Common myeloid progenitor, CD34-positive (primary cell): ENCODE data around the gene HELZ2.

Source experiments
- CTCF ChIA-PET: fragments of 350-600 bp; sonication (Branson Sonifier 250); formaldehyde crosslinking; loops from one replicate; lab custom pipeline; 2021; ENCODE audit warnings: antibody characterized with exemption; lab: Charles Lee
- POLR2A ChIA-PET: fragments of 350-600 bp; sonication (Branson Sonifier 250); formaldehyde crosslinking; loops from one replicate; lab custom pipeline; 2021; ENCODE audit warnings: antibody characterized with exemption; lab: Charles Lee
- DNase-seq, 3 donors: peaks; one replicate each; pipeline versions ENCODE4 v3.0.0 to v3.0.0-alpha.2; 2013
- H3K27ac ChIP-seq, 2 experiments: 1 replicate in 1 of 2; 2 replicates in 1 of 2; pipeline ENCODE4 v1.7.0; 2013; ENCODE audit warnings: inconsistent platforms in 2 of 2, low read length in 2 of 2, mild to moderate bottlenecking in 2 of 2, low read depth in 1 of 2, moderate library complexity in 1 of 2; ENCODE audit not compliant: severe bottlenecking in 2 of 2, insufficient read depth in 1 of 2, poor library complexity in 1 of 2
- H3K27me3 ChIP-seq, 5 experiments: replicated peaks in 2 of 5; 1 replicate in 3 of 5; 2 replicates in 2 of 5; pipeline versions ENCODE4 v1.6.1 to v1.7.0; 2013; ENCODE audit warnings: low read length in 4 of 5, mild to moderate bottlenecking in 2 of 5, moderate library complexity in 2 of 5, inconsistent platforms in 1 of 5; ENCODE audit not compliant: insufficient read depth in 5 of 5, control insufficient read depth in 4 of 5
- H3K36me3 ChIP-seq, 4 experiments: 1 replicate in 2 of 4; 2 replicates in 2 of 4; pipeline versions ENCODE4 v1.6.1 to v1.7.0; 2013; ENCODE audit warnings: low read length in 3 of 4, control low read depth in 1 of 4, mild to moderate bottlenecking in 1 of 4; ENCODE audit not compliant: control insufficient read depth in 4 of 4, insufficient read depth in 4 of 4
- H3K4me1 ChIP-seq, 4 experiments: 1 replicate in 3 of 4; 2 replicates in 1 of 4; pipeline versions ENCODE4 v1.6.1 to v1.7.1; 2013; ENCODE audit warnings: low read length in 3 of 4, mild to moderate bottlenecking in 3 of 4, control low read depth in 1 of 4, inconsistent platforms in 1 of 4, moderate library complexity in 1 of 4; ENCODE audit not compliant: control insufficient read depth in 4 of 4, insufficient read depth in 4 of 4; ENCODE audit errors: control extremely low read depth in 1 of 4
- H3K4me3 ChIP-seq, 7 experiments: 1 replicate in 4 of 7; 2 replicates in 3 of 7; pipeline versions ENCODE4 v1.5.1 to v1.7.0; 2013; ENCODE audit warnings: mild to moderate bottlenecking in 7 of 7, low read length in 6 of 7, moderate library complexity in 6 of 7, inconsistent platforms in 2 of 7, low read depth in 2 of 7, control low read depth in 1 of 7; ENCODE audit not compliant: insufficient read depth in 4 of 7, control insufficient read depth in 1 of 7; ENCODE audit errors: extremely low read depth in 1 of 7
- H3K9me3 ChIP-seq, 5 experiments: 1 replicate in 4 of 5; 2 replicates in 1 of 5; pipeline versions ENCODE4 v1.6.1 to v1.7.1; 2013; ENCODE audit warnings: low read length in 4 of 5, mild to moderate bottlenecking in 2 of 5, inconsistent platforms in 1 of 5, low read depth in 1 of 5, moderate library complexity in 1 of 5; ENCODE audit not compliant: control insufficient read depth in 4 of 5, insufficient read depth in 2 of 5; ENCODE audit errors: control extremely low read depth in 1 of 5
- WGBS: methylation state at CpG from one replicate; pipeline ENCODE4 v1.1.5; 2013; ENCODE audit not compliant: insufficient coverage; 5-methylcytosine and 5-hydroxymethylcytosine counted together

Gene HELZ2

GRCh38 chr20:63527184-63527583, 46.9 kb downstream of the HELZ2 start:
- Histone ChIP-seq H3K27me3 (peaks cover 0 to 3% (median 0%) of the 10 kb centered on the region in 5 experiments), H3K4me1 (peaks cover 4 to 9% (median 5%) of the 10 kb centered on the region in 4 experiments), H3K36me3 (peaks cover 2 to 14% (median 7%) of the 10 kb centered on the region in 4 experiments), H3K27ac (no peak overlapping the region), H3K9me3 (peaks cover 0 to 11% (median 6%) of the 10 kb centered on the region in 5 experiments), H3K4me3 (no peak overlapping the region)
- CTCF ChIA-PET, result interaction anchor here (1.6 kb wide), 1 partner anchor 17 kb away, joined by 3 read pairs; no protein-coding TSS in a partner anchor
- WGBS, result 97% methylated on average over 9 of the region's 9 CpGs
- DNase-seq, result no peak
- POLR2A ChIA-PET, result no interaction called here

- peaks cover 4 to 19% (median 14%) of the 10 kb centered on the region in 4 experiments for H3K4me1 ChIP-seq
- ChIA-PET CTCF (interaction anchor here (1.6 kb wide), 1 partner anchor 18 kb away, joined by 3 read pairs; no protein-coding TSS in a partner anchor), POLR2A (no interaction called here)
- H3K27ac ChIP-seq, result no peak overlapping the region
- peak in 2 of 3 donors; percentile 58 to 70 for DNase-seq
- WGBS, result 25% methylated on average over 2 of the region's 2 CpGs
- no peak overlapping the region for H3K4me3 ChIP-seq
- peaks cover 0 to 11% (median 6%) of the 10 kb centered on the region in 5 experiments for H3K9me3 ChIP-seq
- H3K36me3 ChIP-seq, result peaks cover 2 to 16% (median 9%) of the 10 kb centered on the region in 4 experiments
- H3K27me3 ChIP-seq, result peaks cover 0 to 3% (median 0%) of the 10 kb centered on the region in 5 experiments
Observed at GRCh38 chr20:63525971-63526370, 48.1 kb downstream of the HELZ2 start.

GRCh38 chr20:63525185-63525584, 48.9 kb downstream of the HELZ2 start:
- H3K9me3 ChIP-seq, result peaks cover 0 to 11% (median 6%) of the 10 kb centered on the region in 5 experiments
- no peak for DNase-seq
- H3K36me3 ChIP-seq, result peaks cover 2 to 16% (median 9%) of the 10 kb centered on the region in 4 experiments
- POLR2A ChIA-PET, result no interaction called here
- peaks cover 4 to 19% (median 16%) of the 10 kb centered on the region in 4 experiments for H3K4me1 ChIP-seq
- no peak overlapping the region for H3K4me3 ChIP-seq
- H3K27me3 ChIP-seq, result peaks cover 0 to 3% (median 0%) of the 10 kb centered on the region in 5 experiments
- no peak overlapping the region for H3K27ac ChIP-seq
- CTCF ChIA-PET, result no interaction called here
- WGBS, result 89% methylated on average over 3 of the region's 3 CpGs
